ENCODE measurements around the gene CDH13. TPM values are rescaled to one million over a fixed set of nuclear protein-coding genes. Genes with fewer than 3 reads are reported as not detected.

The CDH13 gene
- total and polyA plus RNA-seq, 10 of the 15 experiments (the other 5 are each of a cell fraction or from before 2014, with no cell fraction given): under 0.01 to 0.05 TPM; not detected in 8

DNA sequence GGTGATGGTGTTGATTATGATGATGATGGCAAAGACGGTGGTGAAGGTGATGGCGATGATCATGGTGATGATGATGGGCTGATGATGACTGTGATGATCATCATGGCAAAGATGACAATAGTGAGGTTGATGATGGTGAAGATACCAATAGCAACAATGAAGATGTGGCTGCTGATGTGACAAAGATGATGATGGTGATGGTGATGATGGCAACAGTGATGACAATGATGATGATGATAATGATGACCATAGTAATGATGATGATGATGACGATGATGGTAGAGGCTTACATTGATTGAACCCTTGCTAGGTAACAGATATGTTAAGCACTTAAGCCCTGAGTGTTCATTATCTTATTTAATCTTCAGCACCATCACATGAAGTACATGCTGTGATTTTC, 817.2 kb downstream of the CDH13 start:
- no peaks in the 10 kb centered on the region for H4K20me1 ChIP-seq (ENCODE audit: control insufficient read depth, insufficient read depth)
- no peak overlapping the region for H3K4me3 ChIP-seq
- H3K4me1 ChIP-seq (ENCODE audit: control insufficient read depth, insufficient read depth, low read length): no peaks in the 10 kb centered on the region
- H3K27ac ChIP-seq (ENCODE audit: control insufficient read depth, insufficient read depth): no peak overlapping the region
- ChIA-PET RAD21 (ENCODE audit: unreplicated experiment) (no interaction called here), CTCF (interaction anchor here (1.0 to 1.7 kb wide), 2 partner anchors 21 to 87 kb away, joined by 3 to 4 read pairs; no protein-coding TSS in a partner anchor), SMC1A (ENCODE audit: uncharacterized antibody, unreplicated experiment) (no interaction called here), POLR2A (no interaction called here)
- no peaks in the 10 kb centered on the region for H3K79me2 ChIP-seq (ENCODE audit: control insufficient read depth, insufficient read depth, low read length)
- no peak overlapping the region for H3K4me2 ChIP-seq (ENCODE audit: control insufficient read depth, insufficient read depth)
- FAIRE-seq (no peak), ATAC-seq (no peak), DNase-seq (ENCODE audit: low read depth, low spot score) (no peak)
- intact Hi-C loops (cut with micrococcal nuclease; ENCODE audit: unreplicated experiment) (no loop called here), in situ Hi-C loops (cut with MboI) (no loop called here)
- no peak for TF ChIP-seq SMARCA5 (IDR thresholded peaks at IDR 0.05)
- TF ChIP-seq IKZF2 (IDR thresholded peaks at IDR 0.05): no peak
- TF ChIP-seq HCFC1 (IDR thresholded peaks at IDR 0.05; ENCODE audit: low read length): no peak
- TF ChIP-seq IRF5 (IDR thresholded peaks at IDR 0.05; ENCODE audit: borderline replicate concordance): no peak
- TF ChIP-seq EGR1 (IDR thresholded peaks at IDR 0.05; ENCODE audit: borderline replicate concordance in 1 of 2, low read depth in 2 of 2, low read length in 2 of 2): no peak
- no peak for TF ChIP-seq RAD21 (IDR thresholded peaks at IDR 0.05; ENCODE audit: insufficient read depth, low read depth, low read length)
- TF ChIP-seq WRNIP1 (IDR thresholded peaks at IDR 0.05; ENCODE audit: borderline replicate concordance, low read depth, low read length): no peak
- TF ChIP-seq, protein P1, sequence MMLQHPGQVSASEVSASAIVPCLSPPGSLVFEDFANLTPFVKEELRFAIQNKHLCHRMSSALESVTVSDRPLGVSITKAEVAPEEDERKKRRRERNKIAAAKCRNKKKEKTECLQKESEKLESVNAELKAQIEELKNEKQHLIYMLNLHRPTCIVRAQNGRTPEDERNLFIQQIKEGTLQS (IDR thresholded peaks at IDR 0.05; ENCODE audit: borderline replicate concordance, extremely low read depth, low read depth, low read length): no peak
- TF ChIP-seq EZH2 (IDR thresholded peaks at IDR 0.05; ENCODE audit: borderline replicate concordance, control insufficient read depth, low read depth, low read length): no peak
- BruUV-seq (replicated peaks): no TSS peak
- H3K9ac ChIP-seq (ENCODE audit: control insufficient read depth, insufficient read depth, low read length): no peak overlapping the region
- H3K36me3 ChIP-seq (ENCODE audit: control insufficient read depth in 2 of 2, insufficient read depth in 2 of 2, low read length in 1 of 2): no peaks in the 10 kb centered on the region
- H2AFZ ChIP-seq (ENCODE audit: control insufficient read depth, low read depth, low read length): no peak overlapping the region
- WGBS (ENCODE audit: insufficient coverage, insufficient replicate concordance, low lambda C conversion rate, missing lambda C conversion rate): 0% methylated on average over 3 of the region's 3 CpGs
- H3K27me3 ChIP-seq (replicated peaks in 1 of 2; ENCODE audit: control insufficient read depth in 2 of 2, insufficient read depth in 2 of 2, low read length in 1 of 2): no peaks in the 10 kb centered on the region
- H3K9me3 ChIP-seq (replicated peaks; ENCODE audit: control insufficient read depth, insufficient read depth, low read length): no peaks in the 10 kb centered on the region
